ACC112 (cell line): ENCODE data around the gene GATAD2A.
"Not testable (repeated sequence)": the region's sequence is repeated elsewhere in the genome, so short reads cannot be mapped to it uniquely, and the experiment has no call there.

Experiments used
- H2AFZ ChIP-seq: fragments of 200-600 bp; sonication (generic); one replicate; pipeline ENCODE4 v1.6.0; 2017; ENCODE audit warnings: antibody characterized with exemption, low read length; ENCODE audit not compliant: unreplicated experiment
- H3K27ac ChIP-seq: fragments of 200-600 bp; sonication (generic); 2 replicates; pipeline ENCODE4 v1.5.1; 2014; ENCODE audit warnings: low read depth, mild to moderate bottlenecking, antibody characterized with exemption, low read length, moderate library complexity
- H3K27me3 ChIP-seq: fragments of 200-600 bp; sonication (generic); 2 replicates; pipeline ENCODE4 v1.6.1; 2014; ENCODE audit warnings: mild to moderate bottlenecking, antibody characterized with exemption, low read length, moderate library complexity, mixed read lengths; ENCODE audit not compliant: insufficient read depth
- H3K36me3 ChIP-seq: fragments of 200-600 bp; sonication (generic); 2 replicates; pipeline ENCODE4 v1.6.1; 2016; ENCODE audit warnings: mild to moderate bottlenecking, antibody characterized with exemption, low read length, moderate library complexity, mixed read lengths; ENCODE audit not compliant: insufficient read depth
- H3K4me1 ChIP-seq: fragments of 200-600 bp; sonication (generic); one replicate; pipeline ENCODE4 v1.6.1; 2016; ENCODE audit warnings: low read length, mixed read lengths; ENCODE audit not compliant: insufficient read depth, unreplicated experiment, control insufficient read depth
- H3K4me3 ChIP-seq: fragments of 200-600 bp; sonication (generic); 2 replicates; pipeline ENCODE4 v1.5.1; 2014; ENCODE audit warnings: mild to moderate bottlenecking, low read depth, low read length
- H3K79me2 ChIP-seq: fragments of 200-600 bp; sonication (generic); one replicate; pipeline ENCODE4 v1.6.0; 2016; ENCODE audit warnings: low read length; ENCODE audit not compliant: control insufficient read depth, unreplicated experiment, insufficient read depth

The GATAD2A gene

DNA sequence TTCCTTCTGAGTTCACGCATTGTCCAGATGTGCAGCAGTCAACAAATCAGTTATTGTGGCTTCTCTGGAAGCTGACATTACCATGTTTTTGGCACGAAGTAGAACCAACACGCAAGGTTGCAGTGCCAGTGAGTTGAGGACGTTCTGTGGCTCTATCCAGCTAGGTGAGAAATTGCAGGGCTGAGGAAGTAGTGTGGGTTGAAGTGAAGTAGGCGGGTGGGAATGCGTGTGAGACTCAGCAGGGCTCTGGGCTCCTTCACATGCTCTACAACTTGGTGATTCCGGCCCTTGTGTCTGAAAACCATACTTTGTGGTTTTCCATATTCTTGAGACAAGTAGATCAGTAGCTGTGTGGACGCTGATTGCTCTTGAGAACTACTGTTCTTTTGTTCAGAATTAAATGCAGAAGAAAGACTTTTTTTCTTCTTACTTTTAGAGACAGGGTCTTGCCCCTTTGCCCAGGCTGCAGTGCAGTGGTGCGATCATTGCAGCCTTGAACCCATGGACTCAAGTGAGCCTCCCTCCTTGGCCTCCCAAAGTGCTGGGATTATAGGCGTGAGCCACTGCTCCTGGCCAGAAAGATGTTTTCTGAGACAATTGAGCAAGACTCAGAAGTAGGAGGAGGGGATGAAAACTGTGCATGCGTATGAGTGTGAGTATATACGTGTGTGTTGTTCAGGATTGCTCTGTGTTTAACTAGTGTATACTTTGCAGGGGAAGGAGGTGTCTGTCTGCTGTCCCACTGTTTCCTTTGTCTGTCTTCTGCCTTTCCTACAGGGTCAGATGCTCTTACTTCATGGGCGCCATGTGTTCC lies 46.2 kb downstream of the GATAD2A start:
- Histone ChIP-seq H3K4me1 (peaks cover 1% of the 10 kb centered on the region), H2AFZ (no peak overlapping the region), H3K79me2 (peaks cover 82% of the 10 kb centered on the region), H3K27ac (no peak overlapping the region), H3K36me3 (no peaks in the 10 kb centered on the region), H3K4me3 (no peak overlapping the region), H3K27me3 (no peaks in the 10 kb centered on the region)

DNA sequence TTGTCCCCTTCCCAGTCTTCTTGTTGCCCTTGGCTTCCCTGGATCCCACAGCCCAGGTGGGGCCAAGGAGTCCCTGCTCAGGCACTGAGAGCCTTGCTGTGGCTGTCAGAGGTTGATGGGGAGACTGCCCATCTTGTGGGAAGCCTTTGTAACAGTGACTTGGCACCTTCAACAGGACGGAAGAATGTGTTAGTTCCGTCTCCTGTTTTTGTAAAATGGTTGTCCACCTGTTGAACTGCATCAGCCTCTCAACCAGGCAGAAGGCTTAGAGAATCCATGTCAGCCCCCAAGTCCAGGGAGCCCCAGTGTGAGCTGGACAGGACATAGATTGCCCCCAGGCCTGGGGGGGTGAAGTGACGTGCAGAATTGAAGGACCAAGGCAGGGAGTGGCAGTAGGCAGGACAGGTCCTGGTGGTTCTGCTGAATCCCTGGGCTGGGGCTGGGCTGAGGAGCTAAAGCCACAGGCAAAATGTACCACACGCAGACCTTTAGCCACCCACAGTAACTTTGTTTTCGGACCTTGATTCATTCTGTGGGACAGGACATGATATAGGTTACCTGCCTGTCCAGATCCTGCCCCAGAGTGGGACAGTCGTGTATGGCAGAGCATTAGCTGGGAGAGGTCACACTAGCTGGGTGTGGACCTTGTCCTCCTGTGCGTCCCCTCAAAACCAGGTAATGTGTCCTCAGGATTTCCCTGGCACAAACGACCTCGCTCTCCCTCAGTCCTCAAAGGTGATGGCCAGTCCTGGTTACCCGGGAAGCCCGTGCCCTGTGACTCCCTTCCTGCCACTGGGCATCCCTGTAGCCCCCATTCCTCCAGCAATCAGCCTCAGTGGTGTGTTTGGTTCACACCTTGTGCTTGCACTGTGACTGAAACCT lies 47.0 kb downstream of the GATAD2A start:
- Histone ChIP-seq H2AFZ (no peak overlapping the region), H3K79me2 (peaks cover 76% of the 10 kb centered on the region), H3K4me1 (no peaks in the 10 kb centered on the region), H3K36me3 (no peaks in the 10 kb centered on the region), H3K27ac (no peak overlapping the region), H3K27me3 (no peaks in the 10 kb centered on the region), H3K4me3 (no peak overlapping the region)

DNA sequence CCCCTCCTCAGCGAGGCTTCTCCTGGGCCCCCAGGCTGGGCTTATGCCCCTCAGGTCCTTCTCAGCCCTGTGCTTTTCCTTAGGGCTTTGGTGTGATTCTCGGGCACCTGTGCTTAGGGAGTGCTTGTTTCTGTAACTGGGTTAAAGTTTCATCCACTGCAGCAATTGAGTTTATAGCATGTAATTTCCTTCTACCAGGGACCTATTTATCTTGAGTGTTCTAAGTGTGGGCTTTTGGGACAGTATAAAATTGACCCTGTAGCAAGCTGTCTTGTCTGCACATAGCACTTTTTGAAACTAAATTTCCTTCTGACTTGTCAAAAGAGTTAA lies 47.6 kb downstream of the GATAD2A start:
- Histone ChIP-seq H3K36me3 (no peaks in the 10 kb centered on the region), H3K4me1 (peaks cover 5% of the 10 kb centered on the region), H3K27ac (no peak overlapping the region), H3K4me3 (no peak overlapping the region), H2AFZ (no peak overlapping the region), H3K27me3 (no peaks in the 10 kb centered on the region), H3K79me2 (peaks cover 76% of the 10 kb centered on the region)

DNA sequence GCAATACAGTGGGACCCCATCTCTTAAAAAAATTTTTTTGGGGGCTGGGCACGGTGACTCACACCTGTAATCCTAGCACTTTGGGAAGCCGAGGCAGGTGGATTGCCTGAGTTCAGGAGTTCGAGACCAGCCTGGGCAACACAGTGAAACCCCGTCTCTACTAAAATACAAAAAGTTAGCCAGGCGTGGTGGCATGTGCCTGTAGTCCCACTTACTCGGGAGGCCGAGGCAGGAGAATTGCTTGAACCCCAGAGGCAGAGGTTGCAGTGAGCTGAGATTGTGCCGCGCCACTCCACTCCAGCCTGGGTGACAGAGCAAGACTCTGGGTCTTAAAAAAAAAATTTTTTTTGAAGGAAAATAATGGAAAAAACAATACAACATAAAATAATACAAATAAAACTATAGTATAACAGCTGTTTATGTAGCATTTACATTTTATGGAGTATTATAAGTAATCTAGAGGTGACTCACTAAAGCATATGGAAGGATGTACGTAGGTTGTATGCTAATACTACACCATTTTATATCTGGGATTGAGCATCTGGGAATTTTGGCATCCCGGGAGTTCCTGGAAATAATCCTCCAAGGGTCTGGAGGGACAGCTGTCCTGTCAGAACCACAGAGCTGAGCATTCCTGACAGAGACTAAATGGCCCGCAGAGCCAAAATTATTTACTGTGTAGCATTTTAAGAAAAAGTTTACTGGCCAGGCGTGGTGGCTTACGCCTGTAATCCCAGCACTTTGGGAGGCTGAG lies 49.9 kb downstream of the GATAD2A start:
- H3K27me3 ChIP-seq, H3K36me3 ChIP-seq, H2AFZ ChIP-seq, H3K4me3 ChIP-seq, H3K27ac ChIP-seq: not testable (repeated sequence)
- H3K4me1 ChIP-seq, result peaks cover 27% of the 10 kb centered on the region
- peaks cover 75% of the 10 kb centered on the region for H3K79me2 ChIP-seq

DNA sequence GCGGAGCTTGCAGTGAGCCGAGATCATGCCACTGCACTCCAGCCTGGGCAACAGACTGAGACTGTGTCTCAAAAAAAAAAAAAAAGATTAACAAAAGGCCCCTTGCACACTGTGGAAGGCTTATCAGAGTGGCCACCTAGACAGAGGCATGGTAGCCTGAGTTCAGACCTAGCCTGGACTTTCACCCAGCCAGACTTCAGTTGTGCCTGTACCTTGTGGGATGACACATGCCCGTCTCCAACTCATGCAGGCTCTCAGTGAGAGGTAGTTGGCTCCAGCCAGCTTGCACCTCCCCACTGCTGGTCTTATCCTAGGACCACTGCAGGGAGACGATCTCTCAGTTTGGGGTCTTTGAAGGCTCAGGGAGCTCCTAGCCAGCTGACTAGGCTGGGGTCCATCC lies 52.2 kb downstream of the GATAD2A start:
- Histone ChIP-seq H3K27me3 (no peaks in the 10 kb centered on the region), H3K27ac (peak overlapping the region; percentile 91), H2AFZ (no peak overlapping the region), H3K4me1 (peaks cover 50% of the 10 kb centered on the region), H3K79me2 (peaks cover 78% of the 10 kb centered on the region), H3K4me3 (no peak overlapping the region), H3K36me3 (no peaks in the 10 kb centered on the region)

DNA sequence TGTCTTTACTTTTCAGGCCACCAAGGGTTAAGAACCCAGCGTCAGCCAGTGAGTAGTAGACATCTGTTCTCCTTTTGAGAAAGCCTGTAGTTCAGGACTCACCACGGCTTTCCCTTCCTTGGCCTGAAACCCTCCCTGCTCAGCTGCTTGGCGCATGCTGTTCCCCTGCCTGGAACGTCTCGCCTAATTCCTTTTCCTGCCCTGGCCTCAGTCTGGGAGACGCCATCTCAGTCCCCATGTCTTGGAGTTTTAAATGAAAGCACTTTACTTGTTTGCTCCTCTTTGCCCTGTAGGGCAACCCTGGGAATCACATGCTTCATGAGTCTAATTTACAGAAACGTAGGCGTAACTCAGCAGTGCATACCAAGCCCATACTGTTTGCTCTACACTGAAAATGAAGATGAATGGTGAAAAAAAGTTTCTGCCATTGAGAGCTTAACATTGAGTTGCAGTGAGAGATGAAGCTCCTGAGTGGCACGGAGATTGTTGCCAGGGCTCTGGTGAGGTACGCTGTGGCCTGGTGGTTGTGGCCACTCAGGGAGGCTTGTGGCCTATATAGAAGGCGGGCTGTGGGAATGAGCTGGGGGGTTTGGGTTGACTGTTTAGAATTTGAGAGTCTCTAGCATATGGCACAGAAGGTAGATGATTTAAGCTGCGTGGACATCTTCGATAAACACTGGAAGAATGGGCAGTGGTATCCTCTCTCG lies 52.8 kb downstream of the GATAD2A start:
- Histone ChIP-seq H3K27me3 (no peaks in the 10 kb centered on the region), H3K27ac (peak overlapping the region; percentile 91), H3K4me1 (peaks cover 56% of the 10 kb centered on the region), H2AFZ (no peak overlapping the region), H3K4me3 (no peak overlapping the region), H3K79me2 (peaks cover 78% of the 10 kb centered on the region), H3K36me3 (no peaks in the 10 kb centered on the region)

DNA sequence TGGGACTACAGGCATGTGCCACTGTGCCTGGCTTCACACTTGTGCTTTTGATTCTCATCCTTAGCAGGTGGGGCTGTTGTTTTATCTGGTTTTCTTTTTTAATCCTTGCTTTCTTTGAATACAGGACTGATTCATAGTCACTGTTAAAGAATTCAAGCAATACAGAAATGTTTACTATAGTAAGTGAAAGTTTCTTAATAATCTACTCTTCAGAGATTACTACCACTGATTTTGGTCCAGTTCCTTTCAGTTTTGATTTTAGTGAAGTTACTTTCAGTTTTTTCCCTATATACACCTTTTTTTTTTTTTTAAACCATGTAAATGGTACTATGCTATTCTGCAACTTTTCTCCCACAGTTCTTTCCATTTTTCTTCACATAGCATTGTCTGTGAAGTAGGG lies 53.6 kb downstream of the GATAD2A start:
- H3K27ac ChIP-seq, result peak overlapping the region; percentile 91
- H3K4me3 ChIP-seq, result peak overlapping the region; percentile 39
- no peaks in the 10 kb centered on the region for H3K27me3 ChIP-seq
- H3K4me1 ChIP-seq, result peaks cover 64% of the 10 kb centered on the region
- H2AFZ ChIP-seq, result no peak overlapping the region
- peaks cover 85% of the 10 kb centered on the region for H3K79me2 ChIP-seq
- H3K36me3 ChIP-seq, result no peaks in the 10 kb centered on the region

DNA sequence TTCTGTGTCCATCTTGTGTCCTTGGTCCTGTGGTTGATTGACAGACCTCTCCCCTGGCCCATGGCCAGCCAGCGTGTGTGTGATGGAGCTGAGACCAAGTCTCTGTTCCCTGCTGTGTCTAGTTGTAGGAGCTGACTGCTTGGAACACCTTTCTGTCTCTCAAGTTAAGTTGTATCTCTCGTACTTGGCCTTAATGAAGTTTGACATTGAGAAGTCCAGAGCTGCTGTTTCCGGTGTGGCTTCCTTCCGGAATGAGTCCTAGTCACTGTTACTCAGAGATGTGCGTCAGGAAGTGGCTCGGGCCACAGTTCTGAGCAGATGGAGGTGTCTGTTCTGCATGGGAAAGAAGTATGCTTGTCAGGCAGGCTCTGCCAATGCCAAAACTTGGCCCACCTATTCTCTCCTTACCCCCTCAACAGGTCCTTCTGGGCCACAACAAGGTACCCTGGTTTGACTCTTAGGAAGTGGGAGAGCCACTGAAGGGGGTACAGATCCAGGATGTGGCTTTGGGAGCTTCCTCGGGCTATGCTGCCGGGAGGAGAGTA lies 54.3 kb downstream of the GATAD2A start:
- H2AFZ ChIP-seq, result no peak overlapping the region
- no peaks in the 10 kb centered on the region for H3K27me3 ChIP-seq
- peaks cover 68% of the 10 kb centered on the region for H3K4me1 ChIP-seq
- H3K79me2 ChIP-seq, result peaks cover 84% of the 10 kb centered on the region
- no peaks in the 10 kb centered on the region for H3K36me3 ChIP-seq
- H3K4me3 ChIP-seq, result peak overlapping the region; percentile 39
- H3K27ac ChIP-seq, result peak overlapping the region; percentile 91

DNA sequence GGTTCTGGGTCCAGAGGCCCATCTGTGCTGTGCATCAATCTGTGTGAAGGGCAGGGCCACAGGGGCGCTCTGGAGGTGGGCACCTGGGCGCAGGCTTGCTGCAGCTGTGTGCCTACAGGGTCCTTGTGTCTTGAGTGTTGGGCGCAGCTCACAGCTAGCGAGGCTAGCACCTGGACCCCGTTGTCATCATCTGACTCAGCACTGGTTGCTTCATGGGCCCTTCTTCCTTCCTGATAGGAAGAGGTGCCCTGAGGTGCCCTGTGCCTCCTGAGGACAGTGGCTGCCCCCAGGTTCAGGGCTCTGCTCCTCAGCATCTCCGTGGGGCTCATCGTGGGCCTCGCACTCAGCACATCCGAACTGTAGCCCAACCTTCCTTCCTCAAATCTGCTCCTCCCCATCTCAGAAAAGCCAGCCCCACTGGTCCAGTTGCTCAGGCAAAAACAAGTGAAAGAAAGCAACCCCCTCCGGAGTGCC lies 54.8 kb downstream of the GATAD2A start:
- Histone ChIP-seq H3K4me1 (peaks cover 68% of the 10 kb centered on the region), H3K79me2 (peaks cover 84% of the 10 kb centered on the region), H3K4me3 (peak overlapping the region; percentile 39), H2AFZ (no peak overlapping the region), H3K27ac (peak overlapping the region; percentile 91), H3K27me3 (no peaks in the 10 kb centered on the region), H3K36me3 (no peaks in the 10 kb centered on the region)
